WERI-Rb-1 (cell line): ENCODE data around the gene TBX10.
"Not testable (repeated sequence)": the region's sequence is repeated elsewhere in the genome, so short reads cannot be mapped to it uniquely, and the experiment has no call there.

Experiments
- DNase-seq: peaks from one replicate; pipeline ENCODE4 v3.0.0-alpha.2; 2020
- H3K27ac ChIP-seq: fragments of 250-450 bp; sonication (Bioruptor Pico); 2 replicates; pipeline ENCODE4 v1.5.1; 2020; ENCODE audit warnings: mild to moderate bottlenecking, moderate library complexity
- H3K27me3 ChIP-seq: fragments of 250-450 bp; sonication (Bioruptor Pico); 2 replicates; pipeline ENCODE4 v1.5.1; 2021; ENCODE audit warnings: mild to moderate bottlenecking, low read depth, moderate library complexity; ENCODE audit not compliant: insufficient read depth, severe bottlenecking
- H3K36me3 ChIP-seq: fragments of 250-450 bp; sonication (Bioruptor Pico); 2 replicates; pipeline ENCODE4 v1.5.1; 2020; ENCODE audit warnings: mild to moderate bottlenecking, moderate library complexity
- H3K4me3 ChIP-seq: 2 replicates; pipeline ENCODE4 v1.5.1; 2011; ENCODE audit warnings: low read depth, mild to moderate bottlenecking, control low read depth, low read length
- H3K9me3 ChIP-seq: fragments of 250-450 bp; sonication (Bioruptor Pico); 2 replicates; pipeline ENCODE4 v1.5.1; 2021; ENCODE audit warnings: mild to moderate bottlenecking, moderate library complexity; ENCODE audit not compliant: severe bottlenecking
- TF ChIP-seq, protein P1 (sequence below): IDR thresholded peaks from 2 replicates; pipeline ENCODE4 v1.5.1; 2011; ENCODE audit warnings: low read depth, mild to moderate bottlenecking, control low read depth, inconsistent platforms, low read length

Gene TBX10

DNA sequence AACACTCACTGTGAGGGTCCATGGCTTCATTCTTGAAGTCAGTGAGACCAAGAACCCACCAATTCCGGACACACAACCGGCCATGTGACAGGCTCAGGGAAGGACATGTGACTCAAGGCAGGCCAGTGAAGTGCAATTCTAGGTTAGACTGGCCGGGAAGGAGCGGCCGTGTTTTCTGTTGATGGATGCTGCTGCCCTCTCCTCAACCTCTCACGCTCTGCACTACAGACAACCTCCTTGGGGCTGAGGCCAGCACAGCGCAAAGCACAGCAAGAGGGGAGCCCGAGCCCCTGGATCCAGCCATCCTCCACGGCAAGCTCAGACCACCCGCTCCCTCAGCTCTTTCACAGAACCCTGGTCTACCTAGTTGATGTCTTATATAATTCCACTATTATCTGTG lies 12.6 kb downstream of the TBX10 start:
- Histone ChIP-seq H3K27me3 (no peaks in the 10 kb centered on the region), H3K9me3 (no peaks in the 10 kb centered on the region), H3K27ac (no peak overlapping the region), H3K36me3 (no peaks in the 10 kb centered on the region), H3K4me3 (no peak overlapping the region)
- TF ChIP-seq, protein P1, sequence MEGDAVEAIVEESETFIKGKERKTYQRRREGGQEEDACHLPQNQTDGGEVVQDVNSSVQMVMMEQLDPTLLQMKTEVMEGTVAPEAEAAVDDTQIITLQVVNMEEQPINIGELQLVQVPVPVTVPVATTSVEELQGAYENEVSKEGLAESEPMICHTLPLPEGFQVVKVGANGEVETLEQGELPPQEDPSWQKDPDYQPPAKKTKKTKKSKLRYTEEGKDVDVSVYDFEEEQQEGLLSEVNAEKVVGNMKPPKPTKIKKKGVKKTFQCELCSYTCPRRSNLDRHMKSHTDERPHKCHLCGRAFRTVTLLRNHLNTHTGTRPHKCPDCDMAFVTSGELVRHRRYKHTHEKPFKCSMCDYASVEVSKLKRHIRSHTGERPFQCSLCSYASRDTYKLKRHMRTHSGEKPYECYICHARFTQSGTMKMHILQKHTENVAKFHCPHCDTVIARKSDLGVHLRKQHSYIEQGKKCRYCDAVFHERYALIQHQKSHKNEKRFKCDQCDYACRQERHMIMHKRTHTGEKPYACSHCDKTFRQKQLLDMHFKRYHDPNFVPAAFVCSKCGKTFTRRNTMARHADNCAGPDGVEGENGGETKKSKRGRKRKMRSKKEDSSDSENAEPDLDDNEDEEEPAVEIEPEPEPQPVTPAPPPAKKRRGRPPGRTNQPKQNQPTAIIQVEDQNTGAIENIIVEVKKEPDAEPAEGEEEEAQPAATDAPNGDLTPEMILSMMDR, result no peak
- DNase-seq, result no peak

DNA sequence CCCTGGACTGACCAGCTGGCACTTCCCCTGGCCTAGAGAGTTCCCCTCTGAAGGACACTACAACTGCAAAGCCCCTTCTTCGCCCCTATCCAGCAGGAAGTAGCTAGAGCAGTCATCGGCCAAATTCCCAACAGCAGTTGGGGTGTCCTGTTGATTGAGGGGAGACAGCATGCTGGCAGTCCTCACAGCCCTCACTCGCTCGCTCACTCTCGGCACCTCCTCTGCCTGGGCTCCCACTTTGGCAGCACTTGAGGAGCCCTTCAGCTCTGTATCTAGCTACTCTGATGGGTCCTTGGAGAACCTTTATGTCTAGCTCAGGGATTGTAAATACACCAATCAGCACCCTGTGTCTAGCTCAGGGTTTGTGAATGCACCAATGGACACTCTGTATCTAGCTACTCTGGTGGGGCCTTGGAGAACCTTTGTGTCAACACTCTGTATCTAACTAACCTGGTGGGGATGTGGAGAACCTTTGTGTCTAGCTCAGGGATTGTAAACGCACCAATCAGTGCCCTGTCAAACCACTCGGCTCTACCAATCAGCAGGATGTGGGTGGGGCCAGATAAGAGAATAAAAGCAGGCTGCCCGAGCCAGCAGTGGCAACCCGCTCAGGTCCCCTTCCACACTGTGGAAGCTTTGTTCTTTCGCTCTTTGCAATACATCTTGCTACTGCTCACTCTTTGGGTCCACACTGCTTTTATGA lies 13.3 kb downstream of the TBX10 start:
- not testable (repeated sequence) for H3K9me3 ChIP-seq, H3K27ac ChIP-seq, H3K4me3 ChIP-seq, DNase-seq, H3K36me3 ChIP-seq, H3K27me3 ChIP-seq

DNA sequence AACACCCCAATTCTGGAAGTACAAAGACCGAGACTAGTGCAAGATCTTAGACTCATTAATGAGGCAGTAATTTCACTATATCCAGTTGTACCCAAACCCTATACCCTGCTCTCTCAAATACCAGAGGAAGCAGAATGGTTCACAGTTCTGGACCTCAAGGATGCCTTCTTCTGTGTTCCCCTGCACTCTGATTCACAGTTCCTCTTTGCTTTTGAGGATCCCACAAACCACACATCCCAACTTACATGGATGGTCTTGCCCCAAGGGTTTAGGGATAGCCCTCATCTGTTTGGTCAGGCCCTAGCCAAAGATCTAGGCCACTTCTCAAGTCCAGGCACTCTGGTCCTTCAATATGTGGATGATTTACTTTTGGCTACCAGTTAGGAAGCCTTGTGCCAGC lies 15.8 kb downstream of the TBX10 start:
- H3K27ac ChIP-seq, H3K27me3 ChIP-seq, H3K36me3 ChIP-seq, DNase-seq, H3K9me3 ChIP-seq, H3K4me3 ChIP-seq: not testable (repeated sequence)

DNA sequence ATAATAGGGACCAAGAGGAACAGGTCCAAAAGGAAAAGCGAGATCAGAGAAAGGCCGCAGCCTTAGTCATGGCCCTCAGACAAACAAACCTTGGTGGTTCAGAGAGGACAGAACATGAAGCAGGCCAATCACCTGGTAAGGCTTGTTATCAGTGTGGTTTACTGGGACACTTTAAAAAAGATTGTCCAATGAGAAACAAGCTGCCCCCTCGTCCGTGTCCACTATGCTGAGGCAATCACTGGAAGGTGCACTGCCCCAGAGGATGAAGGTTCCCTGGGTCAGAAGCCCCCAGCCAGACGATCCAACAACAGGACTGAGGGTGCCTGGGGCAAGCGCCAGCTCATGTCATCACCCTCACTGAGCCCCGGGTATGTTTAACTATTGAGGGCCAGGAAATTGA lies 16.7 kb downstream of the TBX10 start:
- H3K27me3 ChIP-seq, H3K36me3 ChIP-seq, H3K9me3 ChIP-seq, H3K4me3 ChIP-seq, DNase-seq, H3K27ac ChIP-seq: not testable (repeated sequence)

DNA sequence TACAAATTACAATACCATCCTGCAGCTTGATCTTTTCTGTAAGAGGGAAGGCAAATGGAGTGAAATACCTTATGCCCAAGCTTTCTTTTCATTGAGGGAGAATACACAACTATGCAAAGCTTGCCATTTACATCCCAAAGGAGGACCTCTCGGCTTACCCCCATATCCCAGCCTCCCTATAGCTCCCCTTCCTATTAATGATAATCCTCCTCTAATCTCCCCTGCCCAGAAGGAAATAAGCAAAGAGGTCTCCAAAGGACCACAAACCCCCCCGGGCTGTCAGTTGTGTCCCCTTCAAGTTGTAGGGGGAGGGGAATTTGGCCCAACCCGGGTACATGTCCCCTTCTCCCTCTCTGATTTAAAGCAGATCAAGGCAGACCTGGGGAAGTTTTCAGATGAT lies 17.6 kb downstream of the TBX10 start:
- not testable (repeated sequence) for H3K36me3 ChIP-seq, H3K27me3 ChIP-seq, H3K9me3 ChIP-seq, H3K27ac ChIP-seq, H3K4me3 ChIP-seq, DNase-seq

DNA sequence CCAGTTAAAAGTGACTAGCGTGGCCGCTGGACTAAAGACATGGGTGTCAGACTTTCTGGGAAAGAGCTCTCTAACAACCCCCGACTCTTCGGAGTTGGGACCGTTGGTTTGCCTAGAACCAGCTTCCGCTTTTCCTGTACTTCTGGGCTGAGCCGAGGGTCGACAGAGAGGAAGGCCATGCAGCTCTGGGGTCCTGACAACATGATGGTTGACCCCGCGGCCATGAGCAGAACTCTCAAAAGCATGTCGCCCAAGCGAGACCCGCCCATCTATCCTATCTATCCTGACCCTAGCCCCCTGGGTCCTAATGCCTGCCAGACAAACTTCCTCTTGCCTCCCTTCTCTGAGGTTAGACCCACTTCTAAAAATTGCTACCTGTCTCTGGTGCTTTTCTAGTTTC lies 18.9 kb downstream of the TBX10 start:
- not testable (repeated sequence) for H3K9me3 ChIP-seq, H3K27ac ChIP-seq, DNase-seq, H3K27me3 ChIP-seq, H3K36me3 ChIP-seq, H3K4me3 ChIP-seq

DNA sequence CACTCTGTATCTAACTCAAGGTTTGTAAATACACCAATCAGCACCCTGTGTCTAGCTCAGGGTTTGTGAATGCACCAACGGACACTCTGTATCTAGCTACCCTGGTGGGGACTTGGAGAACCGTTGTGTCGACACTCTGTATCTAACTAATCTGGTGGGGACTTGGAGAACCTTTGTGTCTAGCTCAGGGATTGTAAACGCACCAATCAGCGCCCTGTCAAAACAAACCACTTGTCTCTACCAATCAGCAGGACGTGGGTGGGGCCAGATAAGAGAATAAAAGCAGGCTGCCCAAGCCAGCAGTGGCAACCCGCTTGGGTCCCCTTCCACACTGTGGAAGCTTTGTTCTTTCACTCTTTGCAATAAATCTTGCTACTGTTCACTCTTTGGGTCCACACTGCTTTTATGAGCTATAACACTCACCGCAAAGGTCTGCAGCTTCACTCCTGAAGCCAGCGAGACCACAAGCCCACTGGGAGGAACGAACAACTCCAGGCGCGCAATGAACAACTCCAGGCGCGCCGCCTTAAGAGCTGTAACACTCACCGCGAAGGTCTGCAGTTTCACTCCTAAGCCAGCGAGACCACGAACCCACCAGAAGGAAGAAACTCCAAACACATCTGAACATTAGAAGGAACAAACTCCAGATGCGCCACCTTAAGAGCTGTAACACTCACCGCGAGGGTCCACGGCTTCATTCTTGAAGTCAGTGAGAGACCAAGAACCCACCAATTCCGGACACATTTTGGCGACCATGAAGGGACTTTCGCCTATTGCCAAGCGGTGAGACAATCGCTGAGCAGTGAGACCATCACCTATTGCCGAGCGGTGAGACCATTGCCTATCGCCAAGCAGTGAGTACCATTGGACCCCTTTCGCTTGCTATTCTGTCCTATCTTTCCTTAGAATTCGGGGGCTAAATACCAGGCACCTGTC lies 19.6 kb downstream of the TBX10 start:
- H3K27me3 ChIP-seq, DNase-seq, H3K36me3 ChIP-seq, H3K9me3 ChIP-seq, H3K4me3 ChIP-seq, H3K27ac ChIP-seq: not testable (repeated sequence)

DNA sequence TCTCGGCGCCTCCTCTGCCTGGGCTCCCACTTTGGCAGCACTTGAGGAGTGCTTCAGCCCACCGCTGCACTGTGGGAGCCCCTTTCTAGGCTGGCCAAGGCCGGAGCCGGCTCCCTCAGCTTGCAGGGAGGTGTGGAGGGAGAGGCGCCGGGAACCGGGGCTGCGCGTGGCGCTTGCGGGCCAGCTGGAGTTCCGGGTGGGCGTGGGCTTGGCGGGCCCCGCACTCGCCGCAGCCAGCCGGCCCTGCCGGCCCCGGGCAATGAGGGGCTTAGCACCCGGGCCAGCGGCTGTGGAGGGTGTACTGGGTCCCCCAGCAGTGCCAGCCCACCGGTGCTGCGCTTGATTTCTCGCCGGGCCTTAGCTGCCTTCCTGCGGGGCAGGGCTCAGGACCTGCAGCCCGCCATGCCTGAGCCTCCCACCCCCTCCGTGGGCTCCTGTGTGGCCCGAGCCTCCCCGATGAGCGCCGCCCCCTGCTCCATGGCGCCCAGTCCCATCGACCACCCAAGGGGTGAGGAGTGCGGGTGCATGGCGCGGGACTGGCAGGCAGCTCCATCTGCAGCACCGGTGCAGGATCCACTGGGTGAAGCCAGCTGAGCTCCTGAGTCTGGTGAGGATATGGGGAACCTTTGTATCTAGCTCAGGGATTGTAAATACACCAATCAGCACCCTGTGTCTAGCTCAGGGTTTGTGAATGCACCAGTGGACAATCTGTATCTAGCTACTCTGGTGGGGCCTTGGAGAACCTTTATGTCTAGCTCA lies 20.5 kb downstream of the TBX10 start:
- H3K27ac ChIP-seq, H3K36me3 ChIP-seq, H3K4me3 ChIP-seq, H3K27me3 ChIP-seq, H3K9me3 ChIP-seq, DNase-seq: not testable (repeated sequence)

DNA sequence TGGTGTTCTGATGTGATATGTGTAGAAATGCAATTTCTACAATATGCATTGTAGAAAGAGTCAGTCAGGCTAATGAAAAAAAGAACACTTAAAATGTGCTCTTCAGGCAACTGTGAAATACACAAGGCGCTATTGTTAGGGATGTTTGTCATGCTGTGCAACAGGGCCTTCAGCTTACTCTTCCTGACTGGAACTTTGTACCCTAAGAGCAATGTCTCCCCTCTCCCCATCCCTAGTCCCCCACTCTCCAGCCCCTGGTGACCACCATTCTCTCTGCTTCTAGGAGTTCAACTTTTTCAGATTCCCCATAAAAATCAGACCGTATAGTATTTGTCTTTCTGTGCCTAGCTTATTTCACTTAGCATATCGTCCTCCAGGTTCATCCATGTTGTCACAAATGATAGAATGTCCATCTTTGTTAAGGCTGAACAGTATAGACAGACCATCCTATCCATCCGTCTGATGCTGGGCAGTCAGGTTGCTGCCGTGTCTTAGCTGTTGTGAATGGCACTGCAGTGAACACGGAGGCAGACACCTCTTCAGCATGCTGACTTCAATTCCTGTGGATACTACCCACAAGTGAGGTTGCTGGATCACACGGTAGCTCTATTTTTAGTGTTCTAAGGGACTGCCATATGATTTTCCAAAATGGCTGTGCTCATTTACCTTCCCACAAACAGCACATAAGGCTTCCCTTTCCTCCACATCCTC lies 22.2 kb downstream of the TBX10 start:
- Histone ChIP-seq H3K9me3 (no peaks in the 10 kb centered on the region), H3K27ac (no peak overlapping the region), H3K4me3 (no peak overlapping the region), H3K27me3 (no peaks in the 10 kb centered on the region), H3K36me3 (peaks cover 10% of the 10 kb centered on the region)
- DNase-seq, result no peak
- TF ChIP-seq, protein P1, result no peak
